Measurements from ENCODE around the gene TMSB10. TPM values are rescaled to one million over a fixed set of nuclear protein-coding genes. Genes with fewer than 3 reads are reported as not detected.

Gene TMSB10
- total and polyA plus RNA-seq, 2 of the 13 experiments (the other 11 are each of a cell fraction or from before 2014, with no cell fraction given) = 665 to 708 TPM

DNA sequence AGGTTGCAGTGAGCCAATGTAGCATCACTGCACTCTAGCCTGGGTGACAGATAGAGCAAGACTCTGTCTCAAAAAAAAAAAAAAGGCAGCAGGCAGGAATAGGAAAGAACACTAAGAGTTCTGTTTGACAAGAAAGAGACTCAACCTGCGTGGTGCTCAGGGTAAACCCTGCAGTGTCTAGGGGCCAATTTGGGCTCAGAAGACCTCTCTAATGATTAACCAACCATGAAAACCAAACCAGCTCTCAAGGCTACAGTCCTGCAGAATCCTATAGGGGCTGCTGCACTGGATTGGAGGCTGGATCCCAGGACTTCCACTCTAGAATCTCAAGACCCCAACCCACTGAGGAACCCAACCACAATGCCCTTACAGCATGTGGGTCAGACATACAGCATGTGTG, 27.0 kb upstream of the TMSB10 start (continued):
- TF ChIP-seq, protein P1, sequence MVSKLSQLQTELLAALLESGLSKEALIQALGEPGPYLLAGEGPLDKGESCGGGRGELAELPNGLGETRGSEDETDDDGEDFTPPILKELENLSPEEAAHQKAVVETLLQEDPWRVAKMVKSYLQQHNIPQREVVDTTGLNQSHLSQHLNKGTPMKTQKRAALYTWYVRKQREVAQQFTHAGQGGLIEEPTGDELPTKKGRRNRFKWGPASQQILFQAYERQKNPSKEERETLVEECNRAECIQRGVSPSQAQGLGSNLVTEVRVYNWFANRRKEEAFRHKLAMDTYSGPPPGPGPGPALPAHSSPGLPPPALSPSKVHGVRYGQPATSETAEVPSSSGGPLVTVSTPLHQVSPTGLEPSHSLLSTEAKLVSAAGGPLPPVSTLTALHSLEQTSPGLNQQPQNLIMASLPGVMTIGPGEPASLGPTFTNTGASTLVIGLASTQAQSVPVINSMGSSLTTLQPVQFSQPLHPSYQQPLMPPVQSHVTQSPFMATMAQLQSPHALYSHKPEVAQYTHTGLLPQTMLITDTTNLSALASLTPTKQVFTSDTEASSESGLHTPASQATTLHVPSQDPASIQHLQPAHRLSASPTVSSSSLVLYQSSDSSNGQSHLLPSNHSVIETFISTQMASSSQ (IDR thresholded peaks at IDR 0.05; ENCODE audit: low read depth) = peak; percentile 76
- TF ChIP-seq, protein P1 (CRISPR knock-in tag; IDR thresholded peaks at IDR 0.05; ENCODE audit: borderline replicate concordance) = peak; percentile 75; the same call in 1 of the 2 replicates
- TF ChIP-seq, protein P2, sequence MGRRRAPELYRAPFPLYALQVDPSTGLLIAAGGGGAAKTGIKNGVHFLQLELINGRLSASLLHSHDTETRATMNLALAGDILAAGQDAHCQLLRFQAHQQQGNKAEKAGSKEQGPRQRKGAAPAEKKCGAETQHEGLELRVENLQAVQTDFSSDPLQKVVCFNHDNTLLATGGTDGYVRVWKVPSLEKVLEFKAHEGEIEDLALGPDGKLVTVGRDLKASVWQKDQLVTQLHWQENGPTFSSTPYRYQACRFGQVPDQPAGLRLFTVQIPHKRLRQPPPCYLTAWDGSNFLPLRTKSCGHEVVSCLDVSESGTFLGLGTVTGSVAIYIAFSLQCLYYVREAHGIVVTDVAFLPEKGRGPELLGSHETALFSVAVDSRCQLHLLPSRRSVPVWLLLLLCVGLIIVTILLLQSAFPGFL (CRISPR knock-in tag; IDR thresholded peaks at IDR 0.05) = no peak
- no peak for TF ChIP-seq RFXAP (CRISPR knock-in tag; IDR thresholded peaks at IDR 0.05; ENCODE audit: borderline replicate concordance)
- 0 out of 2 replicates have a peak, but pooled peaks have one; percentile 29 for TF ChIP-seq ZNF331 (CRISPR knock-in tag; IDR thresholded peaks at IDR 0.05)
- TF ChIP-seq, protein P3, sequence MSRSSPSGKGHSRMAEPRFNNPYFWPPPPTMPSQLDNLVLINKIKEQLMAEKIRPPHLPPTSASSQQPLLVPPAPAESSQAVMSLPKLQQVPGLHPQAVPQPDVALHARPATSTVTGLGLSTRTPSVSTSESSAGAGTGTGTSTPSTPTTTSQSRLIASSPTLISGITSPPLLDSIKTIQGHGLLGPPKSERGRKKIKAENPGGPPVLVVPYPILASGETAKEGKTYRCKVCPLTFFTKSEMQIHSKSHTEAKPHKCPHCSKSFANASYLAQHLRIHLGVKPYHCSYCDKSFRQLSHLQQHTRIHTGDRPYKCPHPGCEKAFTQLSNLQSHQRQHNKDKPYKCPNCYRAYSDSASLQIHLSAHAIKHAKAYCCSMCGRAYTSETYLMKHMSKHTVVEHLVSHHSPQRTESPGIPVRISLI (CRISPR knock-in tag; IDR thresholded peaks at IDR 0.05; ENCODE audit: borderline replicate concordance) = peak; percentile 68; the same call in 1 of the 2 replicates
- no peak for TF ChIP-seq STAT5B (CRISPR knock-in tag; IDR thresholded peaks at IDR 0.05)
- peak; percentile 56 for TF ChIP-seq XRCC5 (optimal IDR thresholded peaks at IDR 0.05; ENCODE audit: low read length)
- TF ChIP-seq, protein P4, sequence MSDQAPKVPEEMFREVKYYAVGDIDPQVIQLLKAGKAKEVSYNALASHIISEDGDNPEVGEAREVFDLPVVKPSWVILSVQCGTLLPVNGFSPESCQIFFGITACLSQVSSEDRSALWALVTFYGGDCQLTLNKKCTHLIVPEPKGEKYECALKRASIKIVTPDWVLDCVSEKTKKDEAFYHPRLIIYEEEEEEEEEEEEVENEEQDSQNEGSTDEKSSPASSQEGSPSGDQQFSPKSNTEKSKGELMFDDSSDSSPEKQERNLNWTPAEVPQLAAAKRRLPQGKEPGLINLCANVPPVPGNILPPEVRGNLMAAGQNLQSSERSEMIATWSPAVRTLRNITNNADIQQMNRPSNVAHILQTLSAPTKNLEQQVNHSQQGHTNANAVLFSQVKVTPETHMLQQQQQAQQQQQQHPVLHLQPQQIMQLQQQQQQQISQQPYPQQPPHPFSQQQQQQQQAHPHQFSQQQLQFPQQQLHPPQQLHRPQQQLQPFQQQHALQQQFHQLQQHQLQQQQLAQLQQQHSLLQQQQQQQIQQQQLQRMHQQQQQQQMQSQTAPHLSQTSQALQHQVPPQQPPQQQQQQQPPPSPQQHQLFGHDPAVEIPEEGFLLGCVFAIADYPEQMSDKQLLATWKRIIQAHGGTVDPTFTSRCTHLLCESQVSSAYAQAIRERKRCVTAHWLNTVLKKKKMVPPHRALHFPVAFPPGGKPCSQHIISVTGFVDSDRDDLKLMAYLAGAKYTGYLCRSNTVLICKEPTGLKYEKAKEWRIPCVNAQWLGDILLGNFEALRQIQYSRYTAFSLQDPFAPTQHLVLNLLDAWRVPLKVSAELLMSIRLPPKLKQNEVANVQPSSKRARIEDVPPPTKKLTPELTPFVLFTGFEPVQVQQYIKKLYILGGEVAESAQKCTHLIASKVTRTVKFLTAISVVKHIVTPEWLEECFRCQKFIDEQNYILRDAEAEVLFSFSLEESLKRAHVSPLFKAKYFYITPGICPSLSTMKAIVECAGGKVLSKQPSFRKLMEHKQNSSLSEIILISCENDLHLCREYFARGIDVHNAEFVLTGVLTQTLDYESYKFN (CRISPR knock-in tag; conservative IDR thresholded peaks at IDR 0.05) = peak; percentile 31; the same call in 1 of the 2 replicates
- TF ChIP-seq ZNF333 (CRISPR knock-in tag; IDR thresholded peaks at IDR 0.05; ENCODE audit: borderline replicate concordance) = no peak
- no peak for TF ChIP-seq ZNF432 (CRISPR knock-in tag; IDR thresholded peaks at IDR 0.05; ENCODE audit: borderline replicate concordance)

Measured in HepG2 (cell line).